ENCODE results near the gene RFNG. TPM values are rescaled to one million over a fixed set of nuclear protein-coding genes. Genes with fewer than 3 reads are reported as not detected.
A peak's percentile ranks its signal among the peaks of the same experiment; 100 is the strongest.

The RFNG gene
- total and polyA plus RNA-seq, 2 of the 13 experiments (the other 11 are each of a cell fraction or from before 2014, with no cell fraction given), result 61.4 to 64.0 TPM

DNA sequence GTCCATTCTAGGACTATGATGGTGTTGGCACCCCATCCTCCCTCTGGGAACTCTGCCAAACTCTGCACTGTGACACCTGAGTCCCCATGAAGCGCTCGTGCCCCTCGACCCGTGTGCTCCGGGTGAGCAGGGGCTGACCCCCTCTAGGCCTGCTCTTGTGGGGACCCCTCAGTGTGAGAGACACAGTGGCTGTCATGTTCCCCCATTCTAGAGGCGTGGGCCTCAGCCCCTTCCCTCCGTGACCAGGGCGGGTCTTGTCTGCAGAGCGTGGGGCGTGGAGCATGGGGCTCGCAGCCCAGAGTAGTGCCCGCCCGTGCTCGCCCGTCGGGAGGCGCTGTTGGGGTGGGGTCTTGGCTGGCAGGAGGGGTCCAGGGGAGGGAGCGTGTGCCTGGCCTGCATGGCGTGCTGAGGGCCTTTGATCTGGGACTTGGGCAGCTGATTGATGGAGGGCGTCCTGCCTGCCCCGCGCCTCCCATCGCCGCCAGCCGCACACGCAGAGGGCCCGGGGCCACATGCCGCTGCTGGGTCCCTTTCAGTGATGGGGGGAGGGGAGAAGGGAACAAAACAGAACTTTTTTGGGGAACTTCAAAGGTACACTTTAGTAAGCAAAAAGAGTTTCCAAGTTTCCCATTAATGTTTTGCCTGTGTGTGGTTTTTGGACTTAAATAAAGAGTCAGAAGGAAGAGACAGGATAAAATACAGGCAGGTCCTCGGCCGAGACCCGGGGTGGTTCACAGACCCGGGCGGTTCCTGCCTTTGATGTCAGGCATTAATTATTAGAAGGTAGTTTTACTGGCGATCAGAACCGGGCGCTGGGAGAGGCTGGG is 51.4 kb downstream of the RFNG start (continued):
- TF ChIP-seq ZNF776 (CRISPR knock-in tag; IDR thresholded peaks at IDR 0.05) (0 out of 2 replicates have a peak, but pooled peaks have one; percentile 28), ZNF180 (CRISPR knock-in tag; IDR thresholded peaks at IDR 0.05; ENCODE audit: borderline replicate concordance, low read depth) (no peak), THYN1 (CRISPR knock-in tag; IDR thresholded peaks at IDR 0.05; ENCODE audit: borderline replicate concordance, low read depth) (no peak), MED8 (CRISPR knock-in tag; IDR thresholded peaks at IDR 0.05; ENCODE audit: insufficient replicate concordance) (peak; percentile 42), RORA (CRISPR knock-in tag; IDR thresholded peaks at IDR 0.05) (no peak), ATF7 (IDR thresholded peaks at IDR 0.05) (no peak), ATF7 (CRISPR knock-in tag; IDR thresholded peaks at IDR 0.05) (no peak), RNF2 (conservative IDR thresholded peaks at IDR 0.05; ENCODE audit: low read depth) (no peak), ZNF354B (CRISPR knock-in tag; IDR thresholded peaks at IDR 0.05) (no peak; the same call in 1 of the 2 replicates), KDM5A (IDR thresholded peaks at IDR 0.05; ENCODE audit: borderline replicate concordance, low read length) (no peak; the same call in 1 of the 2 replicates), ZNF441 (CRISPR knock-in tag; IDR thresholded peaks at IDR 0.05; ENCODE audit: borderline replicate concordance) (no peak), ZNF44 (CRISPR knock-in tag; IDR thresholded peaks at IDR 0.05) (0 out of 2 replicates have a peak, but pooled peaks have one; percentile 36), ZNF333 (CRISPR knock-in tag; IDR thresholded peaks at IDR 0.05; ENCODE audit: borderline replicate concordance) (peak; percentile 80; the same call in 1 of the 2 replicates), ADNP (CRISPR knock-in tag; IDR thresholded peaks at IDR 0.05) (peak; percentile 65; the same call in 1 of the 2 replicates), FOSL1 (CRISPR knock-in tag; IDR thresholded peaks at IDR 0.05; ENCODE audit: borderline replicate concordance) (no peak), GLI4 (CRISPR knock-in tag; IDR thresholded peaks at IDR 0.05; ENCODE audit: borderline replicate concordance) (no peak), CENPT (CRISPR knock-in tag; IDR thresholded peaks at IDR 0.05; ENCODE audit: low read depth) (no peak), SRF (IDR thresholded peaks at IDR 0.05; ENCODE audit: low read depth, low read length) (no peak)
- TF ChIP-seq, protein P1, sequence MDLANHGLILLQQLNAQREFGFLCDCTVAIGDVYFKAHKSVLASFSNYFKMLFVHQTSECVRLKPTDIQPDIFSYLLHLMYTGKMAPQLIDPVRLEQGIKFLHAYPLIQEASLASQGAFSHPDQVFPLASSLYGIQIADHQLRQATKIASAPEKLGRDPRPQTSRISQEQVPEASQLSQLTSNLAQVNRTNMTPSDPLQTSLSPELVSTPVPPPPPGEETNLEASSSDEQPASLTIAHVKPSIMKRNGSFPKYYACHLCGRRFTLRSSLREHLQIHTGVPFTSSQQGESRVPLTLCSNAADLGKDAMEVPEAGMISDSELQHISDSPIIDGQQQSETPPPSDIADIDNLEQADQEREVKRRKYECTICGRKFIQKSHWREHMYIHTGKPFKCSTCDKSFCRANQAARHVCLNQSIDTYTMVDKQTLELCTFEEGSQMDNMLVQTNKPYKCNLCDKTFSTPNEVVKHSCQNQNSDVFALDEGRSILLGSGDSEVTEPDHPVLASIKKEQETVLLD (CRISPR knock-in tag; IDR thresholded peaks at IDR 0.05; ENCODE audit: low read depth), result no peak; the same call in 1 of the 2 replicates
- TF ChIP-seq, protein P2, sequence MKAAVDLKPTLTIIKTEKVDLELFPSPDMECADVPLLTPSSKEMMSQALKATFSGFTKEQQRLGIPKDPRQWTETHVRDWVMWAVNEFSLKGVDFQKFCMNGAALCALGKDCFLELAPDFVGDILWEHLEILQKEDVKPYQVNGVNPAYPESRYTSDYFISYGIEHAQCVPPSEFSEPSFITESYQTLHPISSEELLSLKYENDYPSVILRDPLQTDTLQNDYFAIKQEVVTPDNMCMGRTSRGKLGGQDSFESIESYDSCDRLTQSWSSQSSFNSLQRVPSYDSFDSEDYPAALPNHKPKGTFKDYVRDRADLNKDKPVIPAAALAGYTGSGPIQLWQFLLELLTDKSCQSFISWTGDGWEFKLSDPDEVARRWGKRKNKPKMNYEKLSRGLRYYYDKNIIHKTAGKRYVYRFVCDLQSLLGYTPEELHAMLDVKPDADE (CRISPR knock-in tag; IDR thresholded peaks at IDR 0.05), result no peak
- TF ChIP-seq, protein P3, sequence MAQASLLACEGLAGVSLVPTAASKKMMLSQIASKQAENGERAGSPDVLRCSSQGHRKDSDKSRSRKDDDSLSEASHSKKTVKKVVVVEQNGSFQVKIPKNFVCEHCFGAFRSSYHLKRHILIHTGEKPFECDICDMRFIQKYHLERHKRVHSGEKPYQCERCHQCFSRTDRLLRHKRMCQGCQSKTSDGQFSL (CRISPR knock-in tag; IDR thresholded peaks at IDR 0.05), result no peak; the same call in 1 of the 2 replicates
- TF ChIP-seq, protein P4, sequence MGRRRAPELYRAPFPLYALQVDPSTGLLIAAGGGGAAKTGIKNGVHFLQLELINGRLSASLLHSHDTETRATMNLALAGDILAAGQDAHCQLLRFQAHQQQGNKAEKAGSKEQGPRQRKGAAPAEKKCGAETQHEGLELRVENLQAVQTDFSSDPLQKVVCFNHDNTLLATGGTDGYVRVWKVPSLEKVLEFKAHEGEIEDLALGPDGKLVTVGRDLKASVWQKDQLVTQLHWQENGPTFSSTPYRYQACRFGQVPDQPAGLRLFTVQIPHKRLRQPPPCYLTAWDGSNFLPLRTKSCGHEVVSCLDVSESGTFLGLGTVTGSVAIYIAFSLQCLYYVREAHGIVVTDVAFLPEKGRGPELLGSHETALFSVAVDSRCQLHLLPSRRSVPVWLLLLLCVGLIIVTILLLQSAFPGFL (CRISPR knock-in tag; IDR thresholded peaks at IDR 0.05), result no peak
- TF ChIP-seq, protein P5, sequence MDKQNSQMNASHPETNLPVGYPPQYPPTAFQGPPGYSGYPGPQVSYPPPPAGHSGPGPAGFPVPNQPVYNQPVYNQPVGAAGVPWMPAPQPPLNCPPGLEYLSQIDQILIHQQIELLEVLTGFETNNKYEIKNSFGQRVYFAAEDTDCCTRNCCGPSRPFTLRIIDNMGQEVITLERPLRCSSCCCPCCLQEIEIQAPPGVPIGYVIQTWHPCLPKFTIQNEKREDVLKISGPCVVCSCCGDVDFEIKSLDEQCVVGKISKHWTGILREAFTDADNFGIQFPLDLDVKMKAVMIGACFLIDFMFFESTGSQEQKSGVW (CRISPR knock-in tag; IDR thresholded peaks at IDR 0.05; ENCODE audit: borderline replicate concordance), result no peak
